ENCODE data around the gene ZNF429.

GRCh38 chr19:21463449-21464105, 41.8 kb upstream of the ZNF429 start:
- TF ChIP-seq CTCF (IDR thresholded peaks at IDR 0.05): no peak
- TF ChIP-seq POLR2A (IDR thresholded peaks at IDR 0.05): no peak
- no peak for TF ChIP-seq EP300 (IDR thresholded peaks at IDR 0.05)
- TF ChIP-seq POLR2AphosphoS5 (IDR thresholded peaks at IDR 0.05): no peak
